ENCODE measurements around the gene VSTM4. TPM values are rescaled to one million over a fixed set of nuclear protein-coding genes. Genes with fewer than 3 reads are reported as not detected.
A peak's percentile ranks its signal among the peaks of the same experiment; 100 is the strongest.

VSTM4 gene
- total and polyA plus RNA-seq, 12 donors, result 15.1 to 136 (median 60.3) TPM

DNA sequence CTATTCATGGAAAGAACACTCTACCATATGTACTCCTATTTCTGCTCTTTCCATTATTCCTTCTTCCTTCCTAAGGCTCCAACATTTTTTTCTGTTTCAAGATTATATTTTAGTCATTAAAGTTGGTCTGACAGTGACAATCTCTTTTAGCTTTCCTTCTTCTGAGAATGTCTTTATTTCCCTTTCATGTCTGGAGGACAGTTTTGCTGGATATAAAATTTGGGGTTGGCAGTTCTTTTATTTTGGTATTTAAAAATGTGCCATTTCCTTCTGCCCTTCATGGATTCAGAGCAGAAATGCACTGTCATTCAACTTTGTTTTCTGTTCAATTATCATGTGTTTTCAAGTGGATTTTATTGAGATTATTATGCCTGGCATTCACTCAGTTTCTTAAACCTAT is 53.1 kb downstream of the VSTM4 start:
- Histone ChIP-seq H3K27me3 (no peaks in the 10 kb centered on the region), H3K27ac (no peak overlapping the region), H3K4me3 (no peak overlapping the region), H3K4me1 (replicated peaks in 1 of 2) (peaks cover 10 to 26% of the 10 kb centered on the region in 2 donors), H3K9me3 (replicated peaks in 1 of 3) (peaks cover 0 to 11% (median 6%) of the 10 kb centered on the region in 3 donors), H3K36me3 (replicated peaks in 1 of 2) (peaks cover 0 to 8% of the 10 kb centered on the region in 2 donors)
- intact Hi-C loops (cut with DNase I), result loop anchor here in 1 of 2 donors (10.0 kb wide), 1 partner anchor 53 kb away; the partner anchor contains the start of gene VSTM4
- no peak for DNase-seq
- TF ChIP-seq, protein P1, sequence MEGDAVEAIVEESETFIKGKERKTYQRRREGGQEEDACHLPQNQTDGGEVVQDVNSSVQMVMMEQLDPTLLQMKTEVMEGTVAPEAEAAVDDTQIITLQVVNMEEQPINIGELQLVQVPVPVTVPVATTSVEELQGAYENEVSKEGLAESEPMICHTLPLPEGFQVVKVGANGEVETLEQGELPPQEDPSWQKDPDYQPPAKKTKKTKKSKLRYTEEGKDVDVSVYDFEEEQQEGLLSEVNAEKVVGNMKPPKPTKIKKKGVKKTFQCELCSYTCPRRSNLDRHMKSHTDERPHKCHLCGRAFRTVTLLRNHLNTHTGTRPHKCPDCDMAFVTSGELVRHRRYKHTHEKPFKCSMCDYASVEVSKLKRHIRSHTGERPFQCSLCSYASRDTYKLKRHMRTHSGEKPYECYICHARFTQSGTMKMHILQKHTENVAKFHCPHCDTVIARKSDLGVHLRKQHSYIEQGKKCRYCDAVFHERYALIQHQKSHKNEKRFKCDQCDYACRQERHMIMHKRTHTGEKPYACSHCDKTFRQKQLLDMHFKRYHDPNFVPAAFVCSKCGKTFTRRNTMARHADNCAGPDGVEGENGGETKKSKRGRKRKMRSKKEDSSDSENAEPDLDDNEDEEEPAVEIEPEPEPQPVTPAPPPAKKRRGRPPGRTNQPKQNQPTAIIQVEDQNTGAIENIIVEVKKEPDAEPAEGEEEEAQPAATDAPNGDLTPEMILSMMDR (IDR thresholded peaks at IDR 0.05), result no peak
- TF ChIP-seq POLR2A (IDR thresholded peaks at IDR 0.05), result no peak

DNA sequence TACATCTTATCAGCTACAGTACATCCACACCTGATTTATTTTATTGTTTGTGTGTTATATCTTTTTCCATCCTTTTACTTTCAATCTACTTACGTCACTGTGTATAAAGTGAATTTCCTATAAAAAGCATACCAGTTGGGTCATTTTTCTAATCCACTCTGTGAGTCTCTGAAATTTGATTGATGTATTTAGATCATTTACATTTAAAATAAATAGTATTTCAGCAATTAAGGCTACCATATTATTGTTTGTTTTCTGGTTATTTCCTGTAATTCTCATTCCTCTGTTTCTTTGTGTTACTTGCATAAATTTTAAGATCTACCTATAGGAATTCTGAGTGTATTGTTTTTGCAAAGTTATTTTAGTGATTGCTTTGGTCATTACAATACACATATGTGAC is 53.7 kb downstream of the VSTM4 start:
- TF ChIP-seq, protein P1 (IDR thresholded peaks at IDR 0.05), result no peak
- Histone ChIP-seq H3K27me3 (no peaks in the 10 kb centered on the region), H3K27ac (no peak overlapping the region), H3K36me3 (replicated peaks in 1 of 2) (peaks cover 0 to 8% of the 10 kb centered on the region in 2 donors), H3K9me3 (replicated peaks in 1 of 3) (peaks cover 0 to 11% (median 6%) of the 10 kb centered on the region in 3 donors), H3K4me1 (replicated peaks in 1 of 2) (peaks cover 10 to 26% of the 10 kb centered on the region in 2 donors), H3K4me3 (no peak overlapping the region)
- 95 to 99% (median 97%) methylated on average over 1 of the region's 1 CpG for WGBS, 4 donors
- no peak for DNase-seq
- intact Hi-C loops (cut with DNase I), result loop anchor here in 1 of 2 donors (10.0 kb wide), 1 partner anchor 53 kb away; the partner anchor contains the start of gene VSTM4

DNA sequence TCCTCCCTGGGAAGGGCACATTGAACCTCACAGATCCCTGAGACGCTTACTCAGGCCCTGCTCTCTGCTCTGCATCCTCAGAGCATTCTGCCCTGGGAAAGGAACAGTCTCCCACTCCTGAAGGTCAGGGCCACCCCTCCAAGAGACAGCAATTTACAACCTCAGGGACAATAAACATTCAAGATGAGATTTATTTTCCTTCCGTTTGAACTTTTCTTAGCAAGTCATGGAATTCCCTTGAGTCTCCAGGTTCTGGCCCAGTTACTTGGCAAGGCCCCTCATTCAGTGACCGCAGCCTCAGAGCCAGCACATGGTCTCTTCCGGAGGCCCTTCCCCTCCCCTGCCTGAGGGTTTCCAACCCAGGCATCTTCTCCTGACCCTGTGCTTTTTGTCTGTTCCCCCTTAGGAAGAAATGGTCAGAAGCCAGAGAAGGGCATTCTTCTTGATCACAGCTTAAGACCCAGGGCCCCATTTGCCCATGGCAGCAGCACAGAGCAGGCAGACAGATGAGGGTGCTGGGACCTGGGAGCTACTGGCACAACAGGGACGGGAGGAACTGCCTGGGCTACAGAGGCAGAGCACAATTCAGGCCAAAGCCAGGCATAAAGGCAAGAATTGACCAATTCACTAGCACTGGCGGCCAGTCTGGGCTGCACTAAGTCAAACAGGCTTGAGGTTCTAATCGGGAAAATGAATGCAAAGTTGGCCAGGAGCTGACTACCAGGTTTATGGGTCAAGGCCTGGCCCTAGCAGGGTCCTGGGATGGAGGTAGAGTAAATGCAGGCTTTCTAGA is 56.7 kb downstream of the VSTM4 start:
- TF ChIP-seq POLR2A (IDR thresholded peaks at IDR 0.05), result no peak
- TF ChIP-seq, protein P1 (IDR thresholded peaks at IDR 0.05), result no peak
- H3K9me3 ChIP-seq (replicated peaks in 1 of 3), result peaks cover 0 to 11% (median 6%) of the 10 kb centered on the region in 3 donors
- DNase-seq, result peak in 6 of 7 donors; percentile 39 to 75 (median 60)
- peaks cover 0 to 6% of the 10 kb centered on the region in 2 donors for H3K36me3 ChIP-seq (replicated peaks in 1 of 2)
- H3K4me3 ChIP-seq, result no peak overlapping the region
- H3K4me1 ChIP-seq (replicated peaks in 1 of 2), result peaks cover 31 to 55% of the 10 kb centered on the region in 2 donors
- H3K27me3 ChIP-seq, result no peaks in the 10 kb centered on the region
- H3K27ac ChIP-seq, result peak overlapping the region in 4 of 5 donors; percentile 59 to 89 (median 74)
- 26 to 38% (median 30%) methylated on average over 4 to 7 of the region's 7 CpGs for WGBS, 4 donors
- intact Hi-C loops (cut with DNase I), result no loop called here

DNA sequence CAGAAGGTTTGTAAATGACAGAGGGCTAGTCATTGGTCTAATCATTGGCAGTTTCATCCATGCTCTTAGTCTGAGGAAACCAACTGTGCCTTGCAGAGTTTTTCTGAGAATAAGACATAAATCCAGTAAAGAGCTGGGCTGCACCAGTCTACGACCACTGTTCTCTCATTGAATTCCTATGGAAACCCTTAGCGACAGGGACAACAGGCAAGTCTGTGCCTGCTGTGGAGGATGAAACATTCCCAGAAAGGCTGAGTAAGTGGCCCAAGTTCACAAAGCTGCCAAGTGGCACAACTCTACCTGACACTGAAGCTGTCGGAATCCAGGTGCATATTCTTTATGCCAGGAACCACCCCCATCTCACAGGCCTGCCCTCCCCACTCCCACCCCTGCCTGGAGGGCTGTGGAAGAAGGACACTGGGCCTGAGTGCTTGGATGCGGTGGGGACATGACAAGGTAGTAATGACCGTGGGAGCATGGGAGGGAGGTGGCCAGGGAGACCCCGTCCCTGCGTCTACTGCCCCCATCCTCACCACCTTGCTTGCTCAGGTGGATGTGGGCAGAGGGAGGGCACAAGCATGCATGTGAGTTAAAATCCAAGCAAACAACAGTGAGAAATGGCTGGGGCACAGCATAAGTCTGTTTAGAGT is 58.0 kb downstream of the VSTM4 start:
- Histone ChIP-seq H3K27me3 (no peaks in the 10 kb centered on the region), H3K4me3 (no peak overlapping the region), H3K27ac (peak overlapping the region in 2 of 5 donors; percentile 75 to 89), H3K36me3 (replicated peaks in 1 of 2) (no peaks in the 10 kb centered on the region), H3K4me1 (replicated peaks in 1 of 2) (peaks cover 39 to 67% of the 10 kb centered on the region in 2 donors), H3K9me3 (replicated peaks in 1 of 3) (peaks cover 0 to 7% (median 4%) of the 10 kb centered on the region in 3 donors)
- 94 to 99% (median 96%) methylated on average over 7 of the region's 7 CpGs for WGBS, 4 donors
- no peak for DNase-seq
- intact Hi-C loops (cut with DNase I), result no loop called here
- TF ChIP-seq, protein P1 (IDR thresholded peaks at IDR 0.05), result no peak
- no peak for TF ChIP-seq POLR2A (IDR thresholded peaks at IDR 0.05)

Measured in adrenal gland (tissue), 12 donors.